PC-9 (cell line): ENCODE measurements around the gene MAVS. TPM values are rescaled to one million over a fixed set of nuclear protein-coding genes. Genes with fewer than 3 reads are reported as not detected.

ENCODE experiments used
- BruUV-seq: library from RNA; stranded (reverse); fragments of 400-500 nt; replicated peaks from 2 replicates; lab custom pipeline; 2021; lab: Mats Ljungman, UMichigan
- CTCF ChIA-PET: fragments of 300-600 bp; sonication (Branson Sonifier 250); formaldehyde crosslinking; loops from one replicate; lab custom pipeline; 2022; ENCODE audit warnings: antibody characterized with exemption; lab: Charles Lee
- POLR2A ChIA-PET: fragments of 300-600 bp; sonication (Branson Sonifier 250); formaldehyde crosslinking; loops from one replicate; lab custom pipeline; 2022; ENCODE audit warnings: antibody characterized with exemption; ENCODE audit not compliant: unreplicated experiment; lab: Charles Lee
- DNase-seq, 2 experiments: peaks; one replicate each; pipeline versions ENCODE4 v3.0.0 to v3.0.0-alpha.2; 2015 to 2022; ENCODE audit warnings: mixed read lengths in 1 of 2
- H2AFZ ChIP-seq: fragments of 200-600 bp; sonication (generic); 2 replicates; pipeline ENCODE4 v1.8.1; 2017; ENCODE audit warnings: antibody characterized with exemption
- H3F3A ChIP-seq: fragments of 200-600 bp; sonication (generic); 2 replicates; pipeline ENCODE4 v1.8.1; 2017; ENCODE audit warnings: antibody characterized with exemption, mild to moderate bottlenecking, low read depth; ENCODE audit not compliant: insufficient read depth
- H3K27ac ChIP-seq: fragments of 200-600 bp; sonication (generic); 2 replicates; pipeline ENCODE4 v1.6.1; 2016; ENCODE audit warnings: mixed run types
- H3K27me3 ChIP-seq: fragments of 200-600 bp; sonication (generic); 2 replicates; pipeline ENCODE4 v1.6.1; 2016; ENCODE audit warnings: low read depth, mixed run types; ENCODE audit not compliant: insufficient read depth
- H3K36me3 ChIP-seq: fragments of 200-600 bp; sonication (generic); 2 replicates; pipeline ENCODE4 v1.6.1; 2016; ENCODE audit warnings: low read depth, mixed run types
- H3K4me1 ChIP-seq: fragments of 200-600 bp; sonication (generic); replicated peaks from 2 replicates; pipeline ENCODE4 v1.6.1; 2016; ENCODE audit warnings: mixed run types; ENCODE audit not compliant: insufficient read depth
- H3K4me2 ChIP-seq: fragments of 200-600 bp; sonication (generic); 2 replicates; pipeline ENCODE4 v1.6.1; 2017; ENCODE audit warnings: mixed run types
- H3K4me3 ChIP-seq: fragments of 200-600 bp; sonication (generic); 2 replicates; pipeline ENCODE4 v1.6.1; 2016; ENCODE audit warnings: mixed run types
- H3K79me2 ChIP-seq: fragments of 200-600 bp; sonication (generic); 2 replicates; pipeline ENCODE4 v1.6.1; 2017; ENCODE audit warnings: low read depth, mixed run types
- H3K9me2 ChIP-seq: fragments of 200-600 bp; sonication (generic); 2 replicates; pipeline ENCODE4 v1.8.1; 2017; ENCODE audit warnings: mild to moderate bottlenecking; ENCODE audit not compliant: insufficient read depth
- H3K9me3 ChIP-seq: fragments of 200-600 bp; sonication (generic); 2 replicates; pipeline ENCODE4 v1.8.1; 2016; ENCODE audit warnings: low read depth; ENCODE audit not compliant: insufficient read depth
- H4K20me1 ChIP-seq: fragments of 200-600 bp; sonication (generic); 2 replicates; pipeline ENCODE4 v1.8.1; 2017; ENCODE audit not compliant: insufficient read depth
- EZH2 ChIP-seq: fragments of 200-600 bp; sonication (generic); IDR thresholded peaks from 2 replicates; pipeline ENCODE4 v1.8.0; 2017; ENCODE audit warnings: antibody characterized with exemption, low read depth
- intact Hi-C: fragments of 100-400 bp; cut with micrococcal nuclease; formaldehyde crosslinking; loops from one replicate; pipeline ENCODE4 v1.10.0; 2022; ENCODE audit not compliant: unreplicated experiment
- total RNA-seq: library from RNA; stranded (reverse); gene quantifications from 2 replicates; pipeline ENCODE4 v1.2.3, GENCODE V29; 2021
- TF ChIP-seq, protein P1 (sequence below): fragments of 200-600 bp; sonication (generic); conservative IDR thresholded peaks from 2 replicates; pipeline ENCODE4 v1.6.1; 2017; ENCODE audit warnings: mixed run types, antibody characterized with exemption, mild to moderate bottlenecking, moderate library complexity

The MAVS gene
- total RNA-seq, 1 experiment from 2014 or later: 61.3 TPM

DNA sequence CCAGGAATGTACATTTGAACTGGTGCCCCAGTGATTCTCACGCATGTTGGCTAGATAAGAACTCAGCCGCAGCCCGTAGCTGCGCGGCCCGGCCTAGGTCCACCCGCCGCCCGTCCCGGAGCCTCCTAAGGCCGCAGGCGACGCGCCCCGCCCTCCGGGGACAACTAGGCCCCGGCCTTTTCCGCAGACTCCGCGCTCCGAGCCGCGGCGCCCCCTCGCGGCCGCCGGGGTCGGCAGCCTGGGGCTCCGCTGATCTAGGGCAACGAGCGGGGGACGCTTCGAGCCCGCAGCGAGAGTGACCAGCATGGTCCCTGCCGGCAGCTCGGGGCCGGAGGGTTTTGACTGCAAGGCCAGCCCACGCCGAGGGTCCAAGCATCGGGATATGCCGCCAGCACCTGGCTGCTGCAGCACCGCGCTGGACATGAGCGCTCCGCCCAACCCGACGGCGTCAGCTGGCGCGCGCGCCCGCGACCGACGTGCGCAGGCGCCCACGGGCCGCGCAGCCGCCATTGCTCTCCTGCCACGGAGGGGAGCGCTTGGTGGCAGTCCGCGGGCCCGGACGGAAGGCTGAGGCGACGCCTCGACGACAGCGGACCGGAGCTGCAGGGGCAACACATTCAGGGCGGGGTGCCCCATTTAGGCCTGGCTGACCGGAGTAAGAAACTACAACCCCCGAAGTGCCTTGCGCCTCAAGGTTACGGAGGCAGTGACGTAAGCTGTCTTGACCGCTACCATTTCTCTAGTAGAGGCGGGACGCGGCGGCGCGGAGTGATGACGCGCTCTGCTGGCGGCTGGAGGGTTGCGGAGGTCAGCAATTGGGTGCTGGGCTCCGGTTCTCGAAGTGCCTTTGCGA is 26.4 kb upstream of the MAVS start, which contains the start of gene AP5S1:
TSS of gene AP5S1 (plus strand) at position 500 of the 853 bp plus-strand sequence. CDS start 1,571 bp downstream, outside the sequence.
- DNase-seq: peak; percentile 86 to 95
- TF ChIP-seq, protein P1, sequence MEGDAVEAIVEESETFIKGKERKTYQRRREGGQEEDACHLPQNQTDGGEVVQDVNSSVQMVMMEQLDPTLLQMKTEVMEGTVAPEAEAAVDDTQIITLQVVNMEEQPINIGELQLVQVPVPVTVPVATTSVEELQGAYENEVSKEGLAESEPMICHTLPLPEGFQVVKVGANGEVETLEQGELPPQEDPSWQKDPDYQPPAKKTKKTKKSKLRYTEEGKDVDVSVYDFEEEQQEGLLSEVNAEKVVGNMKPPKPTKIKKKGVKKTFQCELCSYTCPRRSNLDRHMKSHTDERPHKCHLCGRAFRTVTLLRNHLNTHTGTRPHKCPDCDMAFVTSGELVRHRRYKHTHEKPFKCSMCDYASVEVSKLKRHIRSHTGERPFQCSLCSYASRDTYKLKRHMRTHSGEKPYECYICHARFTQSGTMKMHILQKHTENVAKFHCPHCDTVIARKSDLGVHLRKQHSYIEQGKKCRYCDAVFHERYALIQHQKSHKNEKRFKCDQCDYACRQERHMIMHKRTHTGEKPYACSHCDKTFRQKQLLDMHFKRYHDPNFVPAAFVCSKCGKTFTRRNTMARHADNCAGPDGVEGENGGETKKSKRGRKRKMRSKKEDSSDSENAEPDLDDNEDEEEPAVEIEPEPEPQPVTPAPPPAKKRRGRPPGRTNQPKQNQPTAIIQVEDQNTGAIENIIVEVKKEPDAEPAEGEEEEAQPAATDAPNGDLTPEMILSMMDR: peak; percentile 96
- TF ChIP-seq EZH2: no peak
- H3K4me1 ChIP-seq: peaks cover 6% of the 10 kb centered on the region; the same call in 1 of the 2 replicates
- peak within 1 kb of the TSS; percentile 66 for H3K4me3 ChIP-seq
- ChIA-PET CTCF (interaction anchor here (0.6 to 1.1 kb wide), 6 partner anchors 12 to 104 kb away, joined by 3 to 7 read pairs (median 4); partner anchors contain the start of gene CENPB), POLR2A (interaction anchor here (0.5 to 0.6 kb wide), 5 partner anchors 34 to 732 kb away, joined by 3 to 8 read pairs (median 3); partner anchors contain the start of genes CENPB and SPEF1)
- no peaks in the 10 kb centered on the region for H3F3A ChIP-seq
- 0 out of 2 replicates have a peak, but pooled peaks cover 8% of the 10 kb centered on the region for H3K36me3 ChIP-seq
- H3K9me3 ChIP-seq: no peaks in the 10 kb centered on the region
- peak within 1 kb of the TSS; percentile 80 for H3K4me2 ChIP-seq
- H2AFZ ChIP-seq: peak within 1 kb of the TSS; percentile 76
- peak within 1 kb of the TSS; percentile 85 for H3K27ac ChIP-seq
- H3K9me2 ChIP-seq: no peaks in the 10 kb centered on the region
- H3K27me3 ChIP-seq: no peaks in the 10 kb centered on the region
- H3K79me2 ChIP-seq: peaks cover 15% of the 10 kb centered on the region
- no peaks in the 10 kb centered on the region for H4K20me1 ChIP-seq
- intact Hi-C loops: loop anchor here (1.0 kb wide), 4 partner anchors 24 to 144 kb away; partner anchors contain the start of genes CDC25B, CENPB and MAVS
- BruUV-seq: TSS peak; percentile 54

DNA sequence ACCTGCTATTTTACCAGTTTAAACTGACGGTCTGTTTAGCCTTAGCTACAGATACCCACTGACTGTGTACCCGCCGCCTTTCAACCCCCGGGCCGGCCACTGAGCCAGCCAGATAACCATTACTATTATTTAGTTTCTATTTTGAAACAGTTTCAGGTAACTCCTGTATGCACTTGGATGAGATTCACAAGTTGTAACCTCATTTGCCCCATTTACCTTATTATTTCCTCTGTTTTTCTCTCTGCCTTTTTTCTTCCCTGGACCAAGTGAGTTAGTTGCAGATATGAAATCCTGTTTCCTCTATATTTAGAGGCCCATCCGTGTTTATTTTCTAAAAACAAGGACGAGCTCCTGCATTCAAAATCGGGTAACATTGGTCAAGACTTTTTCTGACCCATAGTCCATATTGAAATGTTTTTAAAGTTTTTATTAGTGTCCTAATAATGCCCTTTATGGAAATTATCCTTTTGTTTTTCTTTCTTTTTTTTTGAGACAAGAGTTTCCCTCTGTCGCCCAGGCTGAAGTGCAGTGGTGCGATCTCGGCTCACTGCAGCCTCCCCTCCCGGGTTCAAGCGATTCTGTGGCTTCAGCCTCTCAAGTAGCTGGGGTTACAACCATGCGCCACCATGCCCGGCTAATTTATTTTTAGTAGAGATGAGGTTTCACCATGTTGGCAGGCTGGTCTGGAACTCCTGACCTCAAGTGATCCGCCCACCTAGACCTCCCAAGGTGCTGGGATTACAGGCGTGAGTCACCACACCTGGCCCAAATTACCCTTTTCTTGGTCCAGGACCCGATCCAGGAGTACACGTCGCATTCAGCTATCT is 25.5 kb upstream of the MAVS start:
- no peaks in the 10 kb centered on the region for H3K9me3 ChIP-seq
- H3F3A ChIP-seq: no peaks in the 10 kb centered on the region
- POLR2A ChIA-PET: interaction anchor here (0.5 to 0.6 kb wide), 2 partner anchors 59 to 335 kb away, joined by 3 to 8 read pairs; no protein-coding TSS in a partner anchor
- peaks cover 6% of the 10 kb centered on the region; the same call in 1 of the 2 replicates for H3K4me1 ChIP-seq
- no peak for DNase-seq
- no peaks in the 10 kb centered on the region for H4K20me1 ChIP-seq
- H3K27ac ChIP-seq: peak overlapping the region; percentile 85
- no peaks in the 10 kb centered on the region for H3K9me2 ChIP-seq
- peak overlapping the region; percentile 66 for H3K4me3 ChIP-seq
- no peak for TF ChIP-seq EZH2
- TF ChIP-seq, protein P1: no peak
- H3K36me3 ChIP-seq: 0 out of 2 replicates have a peak, but pooled peaks cover 8% of the 10 kb centered on the region
- peak overlapping the region; percentile 76 for H2AFZ ChIP-seq
- peak overlapping the region; percentile 80 for H3K4me2 ChIP-seq
- intact Hi-C loops: loop anchor here (1.0 kb wide), 4 partner anchors 25 to 145 kb away; partner anchors contain the start of genes CDC25B, CENPB and MAVS
- CTCF ChIA-PET: interaction anchor here (0.6 to 1.1 kb wide), 4 partner anchors 11 to 35 kb away, joined by 3 to 7 read pairs (median 5); partner anchors contain the start of gene CENPB
- no peaks in the 10 kb centered on the region for H3K27me3 ChIP-seq
- peaks cover 15% of the 10 kb centered on the region for H3K79me2 ChIP-seq
- BruUV-seq: no TSS peak

GRCh38 chr20:3821996-3822395 is 24.6 kb upstream of the MAVS start:
- DNase-seq: no peak
- no peaks in the 10 kb centered on the region for H3K9me3 ChIP-seq
- TF ChIP-seq, protein P1: no peak
- TF ChIP-seq EZH2: no peak
- ChIA-PET CTCF (no interaction called here), POLR2A (no interaction called here)
- no peak overlapping the region for H3K27ac ChIP-seq
- intact Hi-C loops: no loop called here
- H3K4me1 ChIP-seq: peaks cover 6% of the 10 kb centered on the region; the same call in 1 of the 2 replicates
- H3K79me2 ChIP-seq: peaks cover 15% of the 10 kb centered on the region
- no peak overlapping the region for H2AFZ ChIP-seq
- no peaks in the 10 kb centered on the region for H3K27me3 ChIP-seq
- BruUV-seq: no TSS peak
- H3K36me3 ChIP-seq: 0 out of 2 replicates have a peak, but pooled peaks cover 8% of the 10 kb centered on the region
- H3K4me2 ChIP-seq: no peak overlapping the region
- H3K9me2 ChIP-seq: no peaks in the 10 kb centered on the region
- peaks cover 4% of the 10 kb centered on the region; the same call in 1 of the 2 replicates for H3F3A ChIP-seq
- H3K4me3 ChIP-seq: no peak overlapping the region
- H4K20me1 ChIP-seq: no peaks in the 10 kb centered on the region
